Activated CD4-positive, alpha-beta T cell treated with anti-CD3 and anti-CD28 coated beads, Interleukin-2, amount 50 U/mL, for 1 hour (primary cell): ENCODE data around the gene C10orf95.

ENCODE experiments used
- DNase-seq: peaks from one replicate; pipeline ENCODE4 v3.0.0-alpha.2; 2020

C10orf95 gene

GRCh38 chr10:102413806-102414561 lies 37.4 kb downstream of the C10orf95 start:
- DNase-seq: no peak

- no peak for DNase-seq
These were observed 38.2 kb downstream of the C10orf95 start for GRCh38 chr10:102413053-102413705.

GRCh38 chr10:102412293-102412692 lies 39.0 kb downstream of the C10orf95 start:
- DNase-seq: no peak

- DNase-seq: no peak
These were observed 39.7 kb downstream of the C10orf95 start for GRCh38 chr10:102411341-102412255.

- DNase-seq: peak; percentile 55
These were observed 40.8 kb downstream of the C10orf95 start for GRCh38 chr10:102410429-102411073.

- no peak for DNase-seq
These were observed 41.5 kb downstream of the C10orf95 start for GRCh38 chr10:102409604-102410428.

- DNase-seq: peak; percentile 72
These were observed 42.4 kb downstream of the C10orf95 start for GRCh38 chr10:102408728-102409603.

GRCh38 chr10:102408131-102408727 lies 43.1 kb downstream of the C10orf95 start:
- peak; percentile 16 for DNase-seq

- no peak for DNase-seq
These were observed 43.8 kb downstream of the C10orf95 start for GRCh38 chr10:102407425-102408130.

- no peak for DNase-seq
These were observed 44.5 kb downstream of the C10orf95 start for GRCh38 chr10:102406815-102407214.

- no peak for DNase-seq
These were observed 45.7 kb downstream of the C10orf95 start for GRCh38 chr10:102405632-102406031.

- no peak for DNase-seq
These were observed 46.2 kb downstream of the C10orf95 start for GRCh38 chr10:102405108-102405571.

- DNase-seq: no peak
These were observed 46.8 kb downstream of the C10orf95 start for GRCh38 chr10:102404361-102405107.

- DNase-seq: no peak
These were observed 48.2 kb downstream of the C10orf95 start for GRCh38 chr10:102403115-102403514.

- DNase-seq: no peak
These were observed 48.8 kb downstream of the C10orf95 start for GRCh38 chr10:102402512-102402896.

GRCh38 chr10:102401735-102402511 lies 49.4 kb downstream of the C10orf95 start:
- DNase-seq: no peak

- DNase-seq: no peak
These were observed 50.0 kb downstream of the C10orf95 start for GRCh38 chr10:102401342-102401654.
